ENCODE data around the gene SLK. TPM values are rescaled to one million over a fixed set of nuclear protein-coding genes. Genes with fewer than 3 reads are reported as not detected.

Gene SLK
- total RNA-seq, 1 experiment from 2014 or later: 25.6 TPM

DNA sequence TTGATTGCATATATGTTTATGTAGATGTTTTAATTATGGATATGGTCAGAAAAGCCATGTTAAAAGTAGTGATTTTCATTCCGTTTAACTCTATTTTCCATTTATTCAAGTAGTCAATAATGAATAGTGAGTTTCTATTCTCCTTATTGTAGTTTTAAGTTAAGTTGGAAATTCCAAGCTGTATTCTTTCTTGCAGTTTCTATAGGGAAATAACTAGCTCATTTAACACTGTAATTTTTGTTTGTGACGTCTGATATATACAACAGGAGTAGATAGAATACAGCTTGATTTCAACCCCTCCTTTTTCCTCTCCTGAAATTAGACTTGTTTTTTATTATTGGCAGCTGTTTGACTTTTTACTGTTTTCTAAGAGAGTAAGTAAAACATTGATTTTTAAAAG, 47.2 kb downstream of the SLK start:
- CTCF ChIA-PET: no interaction called here
- Mint-ChIP-seq H3K36me3 (ENCODE audit: insufficient read depth, unreplicated experiment) (peaks cover 3% of the 10 kb centered on the region), H3K4me3 (ENCODE audit: low read depth, unreplicated experiment) (no peak overlapping the region), H3K9me3 (ENCODE audit: low read depth, unreplicated experiment) (no peaks in the 10 kb centered on the region), H3K4me1 (ENCODE audit: low read depth, unreplicated experiment) (no peaks in the 10 kb centered on the region), H3K27me3 (ENCODE audit: unreplicated experiment) (no peaks in the 10 kb centered on the region), H3K27ac (ENCODE audit: unreplicated experiment) (no peak overlapping the region)
- intact Hi-C loops (cut with micrococcal nuclease; ENCODE audit: unreplicated experiment): no loop called here
- no peak for TF ChIP-seq CTCF (IDR thresholded peaks at IDR 0.05; ENCODE audit: unreplicated experiment)
- no peak for DNase-seq
- no TSS peak for BruUV-seq (replicated peaks)

- BruUV-seq (replicated peaks): no TSS peak
- peaks cover 7% of the 10 kb centered on the region for H3K36me3 Mint-ChIP-seq (ENCODE audit: insufficient read depth, unreplicated experiment)
- no peak overlapping the region for H3K27ac Mint-ChIP-seq (ENCODE audit: unreplicated experiment)
- H3K4me1 Mint-ChIP-seq (ENCODE audit: low read depth, unreplicated experiment): no peaks in the 10 kb centered on the region
- no peak overlapping the region for H3K4me3 Mint-ChIP-seq (ENCODE audit: low read depth, unreplicated experiment)
- TF ChIP-seq CTCF (IDR thresholded peaks at IDR 0.05; ENCODE audit: unreplicated experiment): no peak
- intact Hi-C loops (cut with micrococcal nuclease; ENCODE audit: unreplicated experiment): no loop called here
- CTCF ChIA-PET: no interaction called here
- H3K27me3 Mint-ChIP-seq (ENCODE audit: unreplicated experiment): no peaks in the 10 kb centered on the region
- no peak for DNase-seq
- no peaks in the 10 kb centered on the region for H3K9me3 Mint-ChIP-seq (ENCODE audit: low read depth, unreplicated experiment)
Observed at GRCh38 chr10:104016661-104017060, 49.7 kb downstream of the SLK start.

GRCh38 chr10:104018471-104018870, 51.5 kb downstream of the SLK start:
- no peaks in the 10 kb centered on the region for H3K9me3 Mint-ChIP-seq (ENCODE audit: low read depth, unreplicated experiment)
- intact Hi-C loops (cut with micrococcal nuclease; ENCODE audit: unreplicated experiment): no loop called here
- DNase-seq: no peak
- CTCF ChIA-PET: no interaction called here
- no peak overlapping the region for H3K4me3 Mint-ChIP-seq (ENCODE audit: low read depth, unreplicated experiment)
- BruUV-seq (replicated peaks): no TSS peak
- TF ChIP-seq CTCF (IDR thresholded peaks at IDR 0.05; ENCODE audit: unreplicated experiment): no peak
- H3K27me3 Mint-ChIP-seq (ENCODE audit: unreplicated experiment): no peaks in the 10 kb centered on the region
- H3K27ac Mint-ChIP-seq (ENCODE audit: unreplicated experiment): no peak overlapping the region
- H3K4me1 Mint-ChIP-seq (ENCODE audit: low read depth, unreplicated experiment): no peaks in the 10 kb centered on the region
- peaks cover 7% of the 10 kb centered on the region for H3K36me3 Mint-ChIP-seq (ENCODE audit: insufficient read depth, unreplicated experiment)

- Mint-ChIP-seq H3K4me1 (ENCODE audit: low read depth, unreplicated experiment) (peaks cover 10% of the 10 kb centered on the region), H3K36me3 (ENCODE audit: insufficient read depth, unreplicated experiment) (peaks cover 16% of the 10 kb centered on the region), H3K27ac (ENCODE audit: unreplicated experiment) (no peak overlapping the region), H3K4me3 (ENCODE audit: low read depth, unreplicated experiment) (no peak overlapping the region), H3K27me3 (ENCODE audit: unreplicated experiment) (no peaks in the 10 kb centered on the region), H3K9me3 (ENCODE audit: low read depth, unreplicated experiment) (no peaks in the 10 kb centered on the region)
- BruUV-seq (replicated peaks): no TSS peak
- CTCF ChIA-PET: no interaction called here
- no peak for TF ChIP-seq CTCF (IDR thresholded peaks at IDR 0.05; ENCODE audit: unreplicated experiment)
- intact Hi-C loops (cut with micrococcal nuclease; ENCODE audit: unreplicated experiment): no loop called here
- DNase-seq: no peak
Observed at GRCh38 chr10:104020020-104020419, 53.1 kb downstream of the SLK start.

DNA sequence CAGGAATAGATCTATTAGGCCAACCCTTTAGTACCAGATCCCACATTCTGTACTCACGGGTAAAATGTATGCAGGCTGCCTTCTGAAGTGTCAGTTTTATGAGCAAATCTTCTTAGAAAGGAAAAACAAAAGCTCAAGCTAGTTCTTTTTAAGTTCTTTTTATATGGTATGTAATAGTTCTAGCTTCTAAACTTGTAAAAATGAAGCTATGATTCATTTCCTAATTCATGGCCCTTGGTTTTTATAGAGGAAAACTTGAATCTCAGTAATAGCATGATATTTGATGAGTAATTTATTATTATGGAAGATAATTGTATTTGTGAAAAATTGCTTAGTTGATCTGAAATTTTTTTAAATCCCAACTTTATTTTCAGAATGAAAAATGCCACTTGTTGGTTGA, 54.3 kb downstream of the SLK start:
- Mint-ChIP-seq H3K27ac (ENCODE audit: unreplicated experiment) (no peak overlapping the region), H3K4me3 (ENCODE audit: low read depth, unreplicated experiment) (no peak overlapping the region), H3K36me3 (ENCODE audit: insufficient read depth, unreplicated experiment) (peaks cover 16% of the 10 kb centered on the region), H3K9me3 (ENCODE audit: low read depth, unreplicated experiment) (no peaks in the 10 kb centered on the region), H3K27me3 (ENCODE audit: unreplicated experiment) (no peaks in the 10 kb centered on the region), H3K4me1 (ENCODE audit: low read depth, unreplicated experiment) (peaks cover 15% of the 10 kb centered on the region)
- no TSS peak for BruUV-seq (replicated peaks)
- CTCF ChIA-PET: no interaction called here
- no peak for TF ChIP-seq CTCF (IDR thresholded peaks at IDR 0.05; ENCODE audit: unreplicated experiment)
- intact Hi-C loops (cut with micrococcal nuclease; ENCODE audit: unreplicated experiment): no loop called here
- DNase-seq: no peak
